GM21360 (cell line): Measurements from ENCODE around the gene PNPLA2.

ENCODE experiments used
- ATAC-seq: cut with Tn5 transposase; IDR thresholded peaks from one replicate; pipeline ENCODE4 v1.9.1; 2021; ENCODE audit warnings: mild to moderate bottlenecking, moderate library complexity; ENCODE audit not compliant: unreplicated experiment

PNPLA2 gene

GRCh38 chr11:858053-858761 is 39.5 kb downstream of the PNPLA2 start:
- no peak for ATAC-seq

GRCh38 chr11:858762-859339 is 40.1 kb downstream of the PNPLA2 start:
- ATAC-seq: no peak

GRCh38 chr11:859394-860131 is 40.8 kb downstream of the PNPLA2 start:
- ATAC-seq: no peak

- ATAC-seq: no peak
Observed at GRCh38 chr11:860234-861104, 41.8 kb downstream of the PNPLA2 start.

- ATAC-seq: no peak
Observed at GRCh38 chr11:861105-861479, 42.4 kb downstream of the PNPLA2 start.

GRCh38 chr11:862081-862661 is 43.5 kb downstream of the PNPLA2 start:
- ATAC-seq: no peak

- ATAC-seq: no peak
Observed at GRCh38 chr11:862696-863022, 43.9 kb downstream of the PNPLA2 start.

GRCh38 chr11:863023-863909 is 44.6 kb downstream of the PNPLA2 start:
- no peak for ATAC-seq

- ATAC-seq: no peak
Observed at GRCh38 chr11:863910-864827, 45.5 kb downstream of the PNPLA2 start.

- no peak for ATAC-seq
Observed at GRCh38 chr11:864898-865297, 46.2 kb downstream of the PNPLA2 start.

GRCh38 chr11:865462-866430 is 47.0 kb downstream of the PNPLA2 start:
- no peak for ATAC-seq

- no peak for ATAC-seq
Observed at GRCh38 chr11:866481-866880, 47.8 kb downstream of the PNPLA2 start.

GRCh38 chr11:867856-868358 is 49.2 kb downstream of the PNPLA2 start:
- no peak for ATAC-seq

GRCh38 chr11:868394-868793 is 49.7 kb downstream of the PNPLA2 start:
- ATAC-seq: no peak

GRCh38 chr11:868802-869201 is 50.1 kb downstream of the PNPLA2 start:
- ATAC-seq: no peak

GRCh38 chr11:869399-870126 is 50.8 kb downstream of the PNPLA2 start:
- ATAC-seq: no peak

- ATAC-seq: no peak
Observed at GRCh38 chr11:870127-870413, 51.4 kb downstream of the PNPLA2 start.
